ENCODE results near the gene PODXL2.

GRCh38 chr3:127666676-127667075 is 37.7 kb downstream of the PODXL2 start:
- TF ChIP-seq GATA3 (IDR thresholded peaks at IDR 0.05; ENCODE audit: low read depth, low read length) (no peak), GATA2 (IDR thresholded peaks at IDR 0.05; ENCODE audit: low read depth, low read length) (no peak)

Measured in SH-SY5Y (cell line).